ENCODE measurements around the gene SEPHS1. TPM values are rescaled to one million over a fixed set of nuclear protein-coding genes. Genes with fewer than 3 reads are reported as not detected.

Gene SEPHS1
- total RNA-seq, 2 donors from 2014 or later, result 127 to 268 TPM

- TF ChIP-seq CTCF (conservative IDR thresholded peaks at IDR 0.05), result no peak
- Mint-ChIP-seq H3K9me3 (no peaks in the 10 kb centered on the region), H3K4me3 (peak overlapping the region; percentile 49), H3K4me1 (peaks cover 6% of the 10 kb centered on the region), H3K27ac (no peak overlapping the region), H3K27me3 (ENCODE audit: insufficient read depth) (no peaks in the 10 kb centered on the region), H3K36me3 (ENCODE audit: low read depth) (no peaks in the 10 kb centered on the region)
- no peaks in the 10 kb centered on the region for H3K27me3 ChIP-seq (ENCODE audit: control insufficient read depth, insufficient read depth, low read length, poor library complexity, severe bottlenecking)
- H3K36me3 ChIP-seq (ENCODE audit: control insufficient read depth, insufficient read depth, low read length), result no peaks in the 10 kb centered on the region
- DNase-seq, result no peak
- peak overlapping the region; percentile 57 for H3K27ac ChIP-seq (ENCODE audit: low read depth, low read length)
- 64 to 73% methylated on average over 4 to 16 of the region's 20 CpGs for WGBS, 2 experiments (ENCODE audit: insufficient coverage in 1 of 2, insufficient read length in 1 of 2)
- peak overlapping the region; percentile 83 for H3K4me3 ChIP-seq (ENCODE audit: low read length)
- peak overlapping the region; percentile 75 for H3K9ac ChIP-seq (ENCODE audit: extremely low read depth, low read length, poor library complexity, severe bottlenecking)
- no peaks in the 10 kb centered on the region for H3K9me3 ChIP-seq (ENCODE audit: control insufficient read depth, low read length)
- H3K4me1 ChIP-seq (ENCODE audit: control insufficient read depth, insufficient read depth, low read length), result no peaks in the 10 kb centered on the region
These were observed 49.2 kb downstream of the SEPHS1 start for GRCh38 chr10:13298748-13299436.

GRCh38 chr10:13296476-13296875, 51.6 kb downstream of the SEPHS1 start:
- Mint-ChIP-seq H3K4me1 (peaks cover 3% of the 10 kb centered on the region), H3K36me3 (ENCODE audit: low read depth) (peaks cover 2% of the 10 kb centered on the region), H3K4me3 (no peak overlapping the region), H3K27me3 (ENCODE audit: insufficient read depth) (no peaks in the 10 kb centered on the region), H3K9me3 (no peaks in the 10 kb centered on the region), H3K27ac (no peak overlapping the region)
- Histone ChIP-seq H3K27me3 (ENCODE audit: control insufficient read depth, insufficient read depth, low read length, poor library complexity, severe bottlenecking) (no peaks in the 10 kb centered on the region), H3K36me3 (ENCODE audit: control insufficient read depth, insufficient read depth, low read length) (no peaks in the 10 kb centered on the region), H3K4me3 (ENCODE audit: low read length) (no peak overlapping the region), H3K4me1 (ENCODE audit: control insufficient read depth, insufficient read depth, low read length) (no peaks in the 10 kb centered on the region), H3K9ac (ENCODE audit: extremely low read depth, low read length, poor library complexity, severe bottlenecking) (no peak overlapping the region), H3K27ac (ENCODE audit: low read depth, low read length) (no peak overlapping the region), H3K9me3 (ENCODE audit: control insufficient read depth, low read length) (no peaks in the 10 kb centered on the region)
- 95 to 100% methylated on average over 7 to 10 of the region's 10 CpGs for WGBS, 2 experiments (ENCODE audit: insufficient coverage in 1 of 2, insufficient read length in 1 of 2)
- DNase-seq, result no peak
- TF ChIP-seq CTCF (conservative IDR thresholded peaks at IDR 0.05), result no peak

GRCh38 chr10:13294784-13295183, 53.3 kb downstream of the SEPHS1 start:
- Histone ChIP-seq H3K9me3 (ENCODE audit: control insufficient read depth, low read length) (no peaks in the 10 kb centered on the region), H3K27ac (ENCODE audit: low read depth, low read length) (no peak overlapping the region), H3K36me3 (ENCODE audit: control insufficient read depth, insufficient read depth, low read length) (no peaks in the 10 kb centered on the region), H3K4me1 (ENCODE audit: control insufficient read depth, insufficient read depth, low read length) (no peaks in the 10 kb centered on the region), H3K4me3 (ENCODE audit: low read length) (no peak overlapping the region), H3K27me3 (ENCODE audit: control insufficient read depth, insufficient read depth, low read length, poor library complexity, severe bottlenecking) (no peaks in the 10 kb centered on the region), H3K9ac (ENCODE audit: extremely low read depth, low read length, poor library complexity, severe bottlenecking) (no peak overlapping the region)
- Mint-ChIP-seq H3K36me3 (ENCODE audit: low read depth) (peaks cover 7% of the 10 kb centered on the region), H3K27me3 (ENCODE audit: insufficient read depth) (no peaks in the 10 kb centered on the region), H3K27ac (no peak overlapping the region), H3K4me3 (no peak overlapping the region), H3K9me3 (no peaks in the 10 kb centered on the region), H3K4me1 (peaks cover 3% of the 10 kb centered on the region)
- no peak for DNase-seq
- WGBS, 2 experiments (ENCODE audit: insufficient coverage in 1 of 2, insufficient read length in 1 of 2), result 80 to 89% methylated on average over 1 to 2 of the region's 2 CpGs
- TF ChIP-seq CTCF (conservative IDR thresholded peaks at IDR 0.05), result no peak
